ENCODE results near the gene CCDC172. TPM values are rescaled to one million over a fixed set of nuclear protein-coding genes. Genes with fewer than 3 reads are reported as not detected.

Gene CCDC172
- total and polyA plus RNA-seq, 2 donors (not counting 1 experiment from before 2014, with no cell fraction given), result not detected

GRCh38 chr10:116417821-116418220, 93.6 kb downstream of the CCDC172 start:
- no peaks in the 10 kb centered on the region for H3K27me3 ChIP-seq (ENCODE audit: control insufficient read depth, insufficient read depth, low read length)
- no peaks in the 10 kb centered on the region for H3K4me1 ChIP-seq (ENCODE audit: control insufficient read depth, extremely low read depth, insufficient read depth, low read length)
- no peak overlapping the region for H2AFZ ChIP-seq (ENCODE audit: low read length)
- no peak overlapping the region for H3K27ac ChIP-seq (ENCODE audit: insufficient read depth, low read length)
- no peak overlapping the region for H3K9ac ChIP-seq (ENCODE audit: insufficient read depth, low read length)
- H3K4me3 ChIP-seq (replicated peaks in 1 of 4; ENCODE audit: control extremely low read depth in 1 of 4, insufficient read depth in 1 of 4, low read depth in 3 of 4, low read length in 4 of 4), result no peak overlapping the region
- H3K79me2 ChIP-seq (ENCODE audit: control insufficient read depth, insufficient read depth, low read length), result no peaks in the 10 kb centered on the region
- peak in 1 of 2 donors; percentile 26 for DNase-seq (ENCODE audit: low read depth in 2 of 2)
- TF ChIP-seq EZH2 (IDR thresholded peaks at IDR 0.05; ENCODE audit: low read length, missing control alignments) (no peak), CTCF (conservative IDR thresholded peaks at IDR 0.05 in 1 of 2, IDR thresholded peaks at IDR 0.05 in 1 of 2; ENCODE audit: low read depth in 1 of 2, low read length in 2 of 2) (no peak)
- no peaks in the 10 kb centered on the region for H3K36me3 ChIP-seq (ENCODE audit: control insufficient read depth, insufficient read depth, low read length)
- no peak overlapping the region for H3K4me2 ChIP-seq (ENCODE audit: extremely low read depth, insufficient read depth, low read length)
- H3K9me3 ChIP-seq (ENCODE audit: control insufficient read depth, insufficient read depth, low read depth, low read length), result no peaks in the 10 kb centered on the region
- no peaks in the 10 kb centered on the region for H4K20me1 ChIP-seq (ENCODE audit: control insufficient read depth, extremely low read depth, insufficient read depth, low read length)

GRCh38 chr10:116418389-116418788, 94.1 kb downstream of the CCDC172 start:
- Histone ChIP-seq H3K4me1 (ENCODE audit: control insufficient read depth, extremely low read depth, insufficient read depth, low read length) (no peaks in the 10 kb centered on the region), H3K36me3 (ENCODE audit: control insufficient read depth, insufficient read depth, low read length) (no peaks in the 10 kb centered on the region), H4K20me1 (ENCODE audit: control insufficient read depth, extremely low read depth, insufficient read depth, low read length) (no peaks in the 10 kb centered on the region), H3K9ac (ENCODE audit: insufficient read depth, low read length) (no peak overlapping the region), H3K27me3 (ENCODE audit: control insufficient read depth, insufficient read depth, low read length) (no peaks in the 10 kb centered on the region), H3K9me3 (ENCODE audit: control insufficient read depth, insufficient read depth, low read depth, low read length) (no peaks in the 10 kb centered on the region), H3K4me2 (ENCODE audit: extremely low read depth, insufficient read depth, low read length) (no peak overlapping the region), H2AFZ (ENCODE audit: low read length) (no peak overlapping the region), H3K4me3 (replicated peaks in 1 of 4; ENCODE audit: control extremely low read depth in 1 of 4, insufficient read depth in 1 of 4, low read depth in 3 of 4, low read length in 4 of 4) (no peak overlapping the region), H3K27ac (ENCODE audit: insufficient read depth, low read length) (no peak overlapping the region), H3K79me2 (ENCODE audit: control insufficient read depth, insufficient read depth, low read length) (no peaks in the 10 kb centered on the region)
- no peak for DNase-seq (ENCODE audit: low read depth in 2 of 2)
- TF ChIP-seq EZH2 (IDR thresholded peaks at IDR 0.05; ENCODE audit: low read length, missing control alignments) (no peak), CTCF (conservative IDR thresholded peaks at IDR 0.05 in 1 of 2, IDR thresholded peaks at IDR 0.05 in 1 of 2; ENCODE audit: low read depth in 1 of 2, low read length in 2 of 2) (no peak)

GRCh38 chr10:116421815-116422214, 97.6 kb downstream of the CCDC172 start:
- no peaks in the 10 kb centered on the region for H3K27me3 ChIP-seq (ENCODE audit: control insufficient read depth, insufficient read depth, low read length)
- H3K4me2 ChIP-seq (ENCODE audit: extremely low read depth, insufficient read depth, low read length), result no peak overlapping the region
- no peaks in the 10 kb centered on the region for H3K4me1 ChIP-seq (ENCODE audit: control insufficient read depth, extremely low read depth, insufficient read depth, low read length)
- TF ChIP-seq EZH2 (IDR thresholded peaks at IDR 0.05; ENCODE audit: low read length, missing control alignments) (no peak), CTCF (conservative IDR thresholded peaks at IDR 0.05 in 1 of 2, IDR thresholded peaks at IDR 0.05 in 1 of 2; ENCODE audit: low read depth in 1 of 2, low read length in 2 of 2) (no peak)
- no peaks in the 10 kb centered on the region for H4K20me1 ChIP-seq (ENCODE audit: control insufficient read depth, extremely low read depth, insufficient read depth, low read length)
- H3K36me3 ChIP-seq (ENCODE audit: control insufficient read depth, insufficient read depth, low read length), result no peaks in the 10 kb centered on the region
- H3K4me3 ChIP-seq (replicated peaks in 1 of 4; ENCODE audit: control extremely low read depth in 1 of 4, insufficient read depth in 1 of 4, low read depth in 3 of 4, low read length in 4 of 4), result no peak overlapping the region
- no peak for DNase-seq (ENCODE audit: low read depth in 2 of 2)
- no peaks in the 10 kb centered on the region for H3K79me2 ChIP-seq (ENCODE audit: control insufficient read depth, insufficient read depth, low read length)
- H2AFZ ChIP-seq (ENCODE audit: low read length), result no peak overlapping the region
- H3K9me3 ChIP-seq (ENCODE audit: control insufficient read depth, insufficient read depth, low read depth, low read length), result no peaks in the 10 kb centered on the region
- H3K9ac ChIP-seq (ENCODE audit: insufficient read depth, low read length), result no peak overlapping the region
- H3K27ac ChIP-seq (ENCODE audit: insufficient read depth, low read length), result no peak overlapping the region
